ENCODE results near the gene JSRP1. TPM values are rescaled to one million over a fixed set of nuclear protein-coding genes. Genes with fewer than 3 reads are reported as not detected.
A peak's percentile ranks its signal among the peaks of the same experiment; 100 is the strongest.

Gene JSRP1
- total RNA-seq, 2 donors from 2014 or later: 0.64 to 1.3 TPM

DNA sequence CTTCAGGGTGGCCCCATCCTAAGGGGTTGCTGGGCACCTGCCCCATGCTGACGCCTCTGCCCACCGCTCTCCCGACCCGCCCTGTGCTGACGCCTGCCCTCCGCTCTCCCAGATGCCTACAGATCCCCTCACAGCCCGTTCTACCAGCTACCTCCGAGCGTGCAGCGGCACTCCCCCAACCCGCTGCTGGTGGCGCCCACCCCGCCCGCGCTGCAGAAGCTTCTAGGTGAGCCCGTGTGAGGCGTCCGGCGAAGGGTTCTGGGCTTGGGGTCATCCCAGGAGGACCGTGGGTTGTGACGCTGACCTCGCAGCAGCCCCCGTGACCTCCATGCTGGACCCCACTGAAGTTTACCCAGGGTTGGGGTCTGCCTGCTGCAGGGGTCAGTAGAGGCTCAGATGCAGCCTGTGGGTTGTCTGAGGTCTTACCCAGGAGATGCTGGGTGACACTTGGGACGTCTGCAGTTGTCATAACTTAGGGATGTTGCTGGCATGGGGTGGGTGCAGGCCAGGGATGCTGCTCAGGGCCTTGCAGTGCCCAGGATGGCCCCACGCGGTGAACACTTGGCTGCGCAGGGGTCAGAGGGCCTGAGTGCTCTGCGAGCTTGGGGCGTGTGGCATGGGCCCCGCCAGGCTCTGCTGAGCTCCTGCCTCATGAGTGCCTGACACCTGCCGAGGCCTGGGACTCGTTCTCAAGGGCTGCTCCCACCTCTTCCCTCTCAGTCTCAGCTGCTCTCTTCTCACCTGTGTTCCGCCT lies 45.1 kb downstream of the JSRP1 start:
- H3K9ac ChIP-seq (ENCODE audit: low read depth in 2 of 2, low read length in 2 of 2): no peak overlapping the region
- H3K9me3 ChIP-seq: no peaks in the 10 kb centered on the region
- TF ChIP-seq, protein P1, sequence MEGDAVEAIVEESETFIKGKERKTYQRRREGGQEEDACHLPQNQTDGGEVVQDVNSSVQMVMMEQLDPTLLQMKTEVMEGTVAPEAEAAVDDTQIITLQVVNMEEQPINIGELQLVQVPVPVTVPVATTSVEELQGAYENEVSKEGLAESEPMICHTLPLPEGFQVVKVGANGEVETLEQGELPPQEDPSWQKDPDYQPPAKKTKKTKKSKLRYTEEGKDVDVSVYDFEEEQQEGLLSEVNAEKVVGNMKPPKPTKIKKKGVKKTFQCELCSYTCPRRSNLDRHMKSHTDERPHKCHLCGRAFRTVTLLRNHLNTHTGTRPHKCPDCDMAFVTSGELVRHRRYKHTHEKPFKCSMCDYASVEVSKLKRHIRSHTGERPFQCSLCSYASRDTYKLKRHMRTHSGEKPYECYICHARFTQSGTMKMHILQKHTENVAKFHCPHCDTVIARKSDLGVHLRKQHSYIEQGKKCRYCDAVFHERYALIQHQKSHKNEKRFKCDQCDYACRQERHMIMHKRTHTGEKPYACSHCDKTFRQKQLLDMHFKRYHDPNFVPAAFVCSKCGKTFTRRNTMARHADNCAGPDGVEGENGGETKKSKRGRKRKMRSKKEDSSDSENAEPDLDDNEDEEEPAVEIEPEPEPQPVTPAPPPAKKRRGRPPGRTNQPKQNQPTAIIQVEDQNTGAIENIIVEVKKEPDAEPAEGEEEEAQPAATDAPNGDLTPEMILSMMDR (IDR thresholded peaks at IDR 0.05): no peak
- peaks cover 21% of the 10 kb centered on the region for H3K36me3 ChIP-seq
- intact Hi-C loops (cut with DNase I): no loop called here
- peaks cover 21% of the 10 kb centered on the region for H3K4me1 ChIP-seq
- H3K27ac ChIP-seq: no peak overlapping the region
- H3K27me3 ChIP-seq: no peaks in the 10 kb centered on the region
- DNase-seq: no peak
- H3K4me3 ChIP-seq: no peak overlapping the region

DNA sequence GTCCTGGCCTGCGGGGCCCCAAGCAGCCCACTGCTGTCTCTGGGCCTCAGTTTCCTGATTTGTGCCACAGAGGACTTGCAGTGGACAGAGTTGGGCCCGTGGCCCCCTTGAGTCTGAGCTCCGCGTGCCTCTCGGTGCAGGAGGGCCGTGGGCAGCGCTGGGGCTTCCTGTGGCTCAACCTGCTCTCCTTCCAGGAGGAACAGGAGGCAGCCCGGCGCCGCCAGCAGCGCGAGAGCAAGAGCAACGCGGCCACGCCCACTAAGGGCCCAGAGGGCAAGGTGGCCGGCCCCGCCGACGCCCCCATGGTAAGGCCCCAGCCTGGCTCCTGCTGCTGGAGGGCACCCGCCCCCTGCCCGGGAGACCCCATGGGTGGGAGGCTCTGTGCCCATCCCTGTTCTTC lies 46.0 kb downstream of the JSRP1 start:
- H3K4me1 ChIP-seq: peaks cover 21% of the 10 kb centered on the region
- DNase-seq: no peak

DNA sequence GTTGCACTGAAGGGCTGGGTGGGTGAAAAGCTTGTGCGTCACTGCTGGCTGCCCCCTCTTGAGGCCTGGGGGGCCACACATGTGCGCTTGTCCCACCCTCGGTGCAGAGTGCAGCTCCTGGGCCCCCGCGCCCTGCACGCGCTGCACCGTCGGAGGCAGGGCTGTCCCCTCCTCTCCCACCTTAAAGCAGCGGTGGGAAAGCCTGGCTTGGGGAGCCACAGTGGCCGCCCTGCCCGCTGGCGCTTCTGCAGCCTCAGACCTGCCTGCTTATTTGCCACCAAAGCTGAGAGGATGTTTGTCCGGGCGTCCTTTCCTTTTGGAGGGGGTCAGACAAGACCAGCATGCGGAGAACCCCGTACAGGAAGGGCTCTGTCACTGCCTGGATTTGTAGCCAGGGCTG lies 46.8 kb downstream of the JSRP1 start:
- intact Hi-C loops (cut with DNase I): no loop called here
- no peaks in the 10 kb centered on the region for H3K9me3 ChIP-seq
- peaks cover 21% of the 10 kb centered on the region for H3K4me1 ChIP-seq
- H3K27me3 ChIP-seq: no peaks in the 10 kb centered on the region
- H3K4me3 ChIP-seq: no peak overlapping the region
- TF ChIP-seq, protein P1 (IDR thresholded peaks at IDR 0.05): no peak
- H3K36me3 ChIP-seq: peaks cover 19% of the 10 kb centered on the region
- no peak overlapping the region for H3K27ac ChIP-seq
- DNase-seq: no peak
- no peak overlapping the region for H3K9ac ChIP-seq (ENCODE audit: low read depth in 2 of 2, low read length in 2 of 2)

More for the DNA sequence above, 46.0 kb downstream of the JSRP1 start:
- intact Hi-C loops (cut with DNase I): no loop called here
- Histone ChIP-seq H3K9me3 (no peaks in the 10 kb centered on the region), H3K9ac (ENCODE audit: low read depth in 2 of 2, low read length in 2 of 2) (no peak overlapping the region), H3K36me3 (peaks cover 21% of the 10 kb centered on the region), H3K27ac (no peak overlapping the region), H3K4me3 (no peak overlapping the region), H3K27me3 (no peaks in the 10 kb centered on the region)
- TF ChIP-seq, protein P1 (IDR thresholded peaks at IDR 0.05): no peak

DNA sequence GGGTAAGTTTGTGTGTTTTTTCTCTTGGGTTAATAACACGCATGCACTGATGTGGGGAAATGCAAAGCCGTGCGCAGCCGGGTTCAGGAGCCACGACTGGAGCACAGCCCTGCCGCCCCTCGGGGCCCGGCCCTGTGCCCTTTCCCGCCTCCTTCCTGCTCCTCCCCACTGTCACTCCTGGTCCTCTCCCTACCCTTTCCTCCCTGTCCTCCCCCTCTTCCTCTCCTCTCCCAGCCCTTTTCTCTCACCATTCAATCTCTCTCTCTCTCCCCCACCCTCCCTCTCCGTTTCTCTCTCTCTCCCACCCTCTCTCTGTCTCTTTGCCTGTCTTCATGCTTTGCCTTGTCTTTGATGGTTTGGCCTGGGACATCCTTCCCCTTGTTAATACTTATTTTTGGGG lies 47.2 kb downstream of the JSRP1 start:
- Histone ChIP-seq H3K4me1 (peaks cover 19% of the 10 kb centered on the region), H3K27ac (no peak overlapping the region), H3K36me3 (peaks cover 15% of the 10 kb centered on the region), H3K27me3 (no peaks in the 10 kb centered on the region), H3K9me3 (no peaks in the 10 kb centered on the region), H3K4me3 (no peak overlapping the region), H3K9ac (ENCODE audit: low read depth in 2 of 2, low read length in 2 of 2) (no peak overlapping the region)
- DNase-seq: no peak
- TF ChIP-seq, protein P1 (IDR thresholded peaks at IDR 0.05): no peak
- intact Hi-C loops (cut with DNase I): no loop called here

DNA sequence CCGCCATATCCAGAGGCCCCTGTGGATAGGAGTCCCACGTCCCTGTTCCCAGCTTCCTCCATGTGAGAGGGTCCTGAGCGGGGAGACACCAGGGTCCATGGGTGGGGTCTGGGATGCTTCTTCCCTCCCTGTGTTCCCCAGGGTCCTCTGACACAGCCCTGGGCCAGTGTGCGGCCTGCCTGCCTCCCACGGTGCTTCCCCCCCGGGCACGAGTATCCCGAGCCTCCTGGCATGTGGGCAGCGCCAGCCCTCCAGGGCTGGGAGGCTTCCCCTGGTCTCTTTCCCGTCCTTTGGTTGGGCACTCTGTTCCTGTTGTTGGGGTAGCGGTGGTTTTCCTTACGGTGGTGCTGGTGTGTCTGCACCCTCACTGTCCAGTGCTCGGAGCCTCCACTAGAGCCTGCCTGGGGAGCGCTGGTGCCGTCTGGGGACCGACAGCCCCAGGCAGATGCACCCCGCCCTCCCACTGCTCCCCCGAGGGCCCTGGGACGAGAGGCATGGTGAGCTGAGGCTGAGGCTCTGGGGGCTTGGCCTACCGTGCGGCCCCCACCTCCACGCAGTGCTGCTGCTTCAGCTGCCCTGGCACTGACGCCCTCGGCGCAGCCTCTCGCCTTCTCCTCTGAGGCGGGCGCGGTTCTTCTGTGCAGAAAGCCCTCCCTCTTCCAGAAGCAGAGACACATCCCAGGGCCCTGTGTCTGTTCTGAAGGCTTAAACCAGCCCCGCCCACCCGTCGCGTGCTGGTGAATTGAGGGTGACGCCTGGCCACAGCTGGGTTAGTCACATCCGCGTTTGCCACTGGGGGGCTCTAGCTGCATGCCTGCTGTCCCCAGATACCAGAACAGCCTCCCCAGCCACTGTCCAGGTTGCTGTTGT lies 48.0 kb downstream of the JSRP1 start:
- no peak overlapping the region for H3K9ac ChIP-seq (ENCODE audit: low read depth in 2 of 2, low read length in 2 of 2)
- H3K27me3 ChIP-seq: no peaks in the 10 kb centered on the region
- no peaks in the 10 kb centered on the region for H3K9me3 ChIP-seq
- no peak overlapping the region for H3K27ac ChIP-seq
- intact Hi-C loops (cut with DNase I): no loop called here
- peaks cover 15% of the 10 kb centered on the region for H3K36me3 ChIP-seq
- TF ChIP-seq, protein P1 (IDR thresholded peaks at IDR 0.05): no peak
- H3K4me3 ChIP-seq: no peak overlapping the region
- DNase-seq: peak; percentile 73
- peaks cover 15% of the 10 kb centered on the region for H3K4me1 ChIP-seq

Measured in colonic mucosa (tissue), 4 donors.